ENCODE measurements around the gene CRTC1. TPM values are rescaled to one million over a fixed set of nuclear protein-coding genes. Genes with fewer than 3 reads are reported as not detected.

The CRTC1 gene
- total RNA-seq, 1 donor from 2014 or later, result 7.0 TPM

GRCh38 chr19:18773682-18774081 lies 90.2 kb downstream of the CRTC1 start:
- Mint-ChIP-seq H3K4me1 (ENCODE audit: low read depth) (peaks cover 2% of the 10 kb centered on the region), H3K9me3 (no peaks in the 10 kb centered on the region), H3K4me3 (ENCODE audit: low read depth) (no peak overlapping the region), H3K27me3 (ENCODE audit: low read depth) (peaks cover 2% of the 10 kb centered on the region), H3K27ac (no peak overlapping the region), H3K36me3 (ENCODE audit: low read depth) (no peaks in the 10 kb centered on the region)
- intact Hi-C loops (cut with micrococcal nuclease), result no loop called here
- DNase-seq (ENCODE audit: low spot score), result no peak

- intact Hi-C loops (cut with micrococcal nuclease), result no loop called here
- H3K9me3 Mint-ChIP-seq, result no peaks in the 10 kb centered on the region
- H3K27me3 Mint-ChIP-seq (ENCODE audit: low read depth), result peaks cover 2% of the 10 kb centered on the region
- no peaks in the 10 kb centered on the region for H3K36me3 Mint-ChIP-seq (ENCODE audit: low read depth)
- H3K4me3 Mint-ChIP-seq (ENCODE audit: low read depth), result no peak overlapping the region
- no peak overlapping the region for H3K27ac Mint-ChIP-seq
- H3K4me1 Mint-ChIP-seq (ENCODE audit: low read depth), result peaks cover 2% of the 10 kb centered on the region
- no peak for DNase-seq (ENCODE audit: low spot score)
Observed at GRCh38 chr19:18774107-18774506, 90.6 kb downstream of the CRTC1 start.

- peaks cover 2% of the 10 kb centered on the region for H3K27me3 Mint-ChIP-seq (ENCODE audit: low read depth)
- no peak for DNase-seq (ENCODE audit: low spot score)
- no peak overlapping the region for H3K4me3 Mint-ChIP-seq (ENCODE audit: low read depth)
- H3K27ac Mint-ChIP-seq, result no peak overlapping the region
- intact Hi-C loops (cut with micrococcal nuclease), result no loop called here
- peaks cover 2% of the 10 kb centered on the region for H3K4me1 Mint-ChIP-seq (ENCODE audit: low read depth)
- no peaks in the 10 kb centered on the region for H3K36me3 Mint-ChIP-seq (ENCODE audit: low read depth)
- H3K9me3 Mint-ChIP-seq, result no peaks in the 10 kb centered on the region
Observed at GRCh38 chr19:18774782-18775444, 91.4 kb downstream of the CRTC1 start.

- intact Hi-C loops (cut with micrococcal nuclease), result no loop called here
- Mint-ChIP-seq H3K36me3 (ENCODE audit: low read depth) (no peaks in the 10 kb centered on the region), H3K4me3 (ENCODE audit: low read depth) (no peak overlapping the region), H3K4me1 (ENCODE audit: low read depth) (peaks cover 2% of the 10 kb centered on the region), H3K27ac (no peak overlapping the region), H3K27me3 (ENCODE audit: low read depth) (peaks cover 2% of the 10 kb centered on the region), H3K9me3 (no peaks in the 10 kb centered on the region)
- DNase-seq (ENCODE audit: low spot score), result no peak
Observed at GRCh38 chr19:18775586-18776287, 92.3 kb downstream of the CRTC1 start.

- DNase-seq (ENCODE audit: low spot score), result no peak
- no peak overlapping the region for H3K27ac Mint-ChIP-seq
- no peaks in the 10 kb centered on the region for H3K9me3 Mint-ChIP-seq
- no peak overlapping the region for H3K4me3 Mint-ChIP-seq (ENCODE audit: low read depth)
- intact Hi-C loops (cut with micrococcal nuclease), result no loop called here
- H3K36me3 Mint-ChIP-seq (ENCODE audit: low read depth), result no peaks in the 10 kb centered on the region
- peaks cover 2% of the 10 kb centered on the region for H3K4me1 Mint-ChIP-seq (ENCODE audit: low read depth)
- peaks cover 2% of the 10 kb centered on the region for H3K27me3 Mint-ChIP-seq (ENCODE audit: low read depth)
Observed at GRCh38 chr19:18776288-18776594, 92.8 kb downstream of the CRTC1 start.

GRCh38 chr19:18776736-18777135 lies 93.3 kb downstream of the CRTC1 start:
- Mint-ChIP-seq H3K36me3 (ENCODE audit: low read depth) (no peaks in the 10 kb centered on the region), H3K27me3 (ENCODE audit: low read depth) (peaks cover 2% of the 10 kb centered on the region), H3K4me3 (ENCODE audit: low read depth) (no peak overlapping the region), H3K9me3 (no peaks in the 10 kb centered on the region), H3K4me1 (ENCODE audit: low read depth) (peaks cover 2% of the 10 kb centered on the region), H3K27ac (no peak overlapping the region)
- DNase-seq (ENCODE audit: low spot score), result no peak
- intact Hi-C loops (cut with micrococcal nuclease), result no loop called here

GRCh38 chr19:18777301-18778075 lies 94.0 kb downstream of the CRTC1 start:
- Mint-ChIP-seq H3K36me3 (ENCODE audit: low read depth) (no peaks in the 10 kb centered on the region), H3K4me1 (ENCODE audit: low read depth) (peaks cover 2% of the 10 kb centered on the region), H3K4me3 (ENCODE audit: low read depth) (no peak overlapping the region), H3K27ac (no peak overlapping the region), H3K9me3 (no peaks in the 10 kb centered on the region), H3K27me3 (ENCODE audit: low read depth) (peaks cover 2% of the 10 kb centered on the region)
- no peak for DNase-seq (ENCODE audit: low spot score)
- intact Hi-C loops (cut with micrococcal nuclease), result no loop called here

- no peaks in the 10 kb centered on the region for H3K36me3 Mint-ChIP-seq (ENCODE audit: low read depth)
- intact Hi-C loops (cut with micrococcal nuclease), result no loop called here
- no peak overlapping the region for H3K4me3 Mint-ChIP-seq (ENCODE audit: low read depth)
- H3K4me1 Mint-ChIP-seq (ENCODE audit: low read depth), result peaks cover 2% of the 10 kb centered on the region
- no peaks in the 10 kb centered on the region for H3K9me3 Mint-ChIP-seq
- no peak overlapping the region for H3K27ac Mint-ChIP-seq
- DNase-seq (ENCODE audit: low spot score), result no peak
- H3K27me3 Mint-ChIP-seq (ENCODE audit: low read depth), result peaks cover 2% of the 10 kb centered on the region
Observed at GRCh38 chr19:18778076-18778389, 94.6 kb downstream of the CRTC1 start.

GRCh38 chr19:18778826-18779495 lies 95.5 kb downstream of the CRTC1 start:
- H3K27ac Mint-ChIP-seq, result no peak overlapping the region
- peaks cover 2% of the 10 kb centered on the region for H3K4me1 Mint-ChIP-seq (ENCODE audit: low read depth)
- DNase-seq (ENCODE audit: low spot score), result no peak
- peaks cover 2% of the 10 kb centered on the region for H3K27me3 Mint-ChIP-seq (ENCODE audit: low read depth)
- no peak overlapping the region for H3K4me3 Mint-ChIP-seq (ENCODE audit: low read depth)
- intact Hi-C loops (cut with micrococcal nuclease), result no loop called here
- no peaks in the 10 kb centered on the region for H3K9me3 Mint-ChIP-seq
- no peaks in the 10 kb centered on the region for H3K36me3 Mint-ChIP-seq (ENCODE audit: low read depth)

- H3K4me3 Mint-ChIP-seq (ENCODE audit: low read depth), result no peak overlapping the region
- intact Hi-C loops (cut with micrococcal nuclease), result no loop called here
Observed at GRCh38 chr19:18780081-18780480, 96.6 kb downstream of the CRTC1 start.

GRCh38 chr19:18780631-18781030 lies 97.2 kb downstream of the CRTC1 start:
- intact Hi-C loops (cut with micrococcal nuclease), result no loop called here
- no peak for DNase-seq (ENCODE audit: low spot score)

More at GRCh38 chr19:18780081-18780480, 96.6 kb downstream of the CRTC1 start:
- Mint-ChIP-seq H3K4me1 (ENCODE audit: low read depth) (peaks cover 2% of the 10 kb centered on the region), H3K9me3 (no peaks in the 10 kb centered on the region), H3K27me3 (ENCODE audit: low read depth) (peaks cover 6% of the 10 kb centered on the region), H3K36me3 (ENCODE audit: low read depth) (no peaks in the 10 kb centered on the region), H3K27ac (no peak overlapping the region)
- no peak for DNase-seq (ENCODE audit: low spot score)

GRCh38 chr19:18781047-18781600 lies 97.6 kb downstream of the CRTC1 start:
- Mint-ChIP-seq H3K27me3 (ENCODE audit: low read depth) (peaks cover 12% of the 10 kb centered on the region), H3K27ac (no peak overlapping the region), H3K9me3 (no peaks in the 10 kb centered on the region), H3K4me1 (ENCODE audit: low read depth) (peaks cover 10% of the 10 kb centered on the region), H3K36me3 (ENCODE audit: low read depth) (no peaks in the 10 kb centered on the region), H3K4me3 (ENCODE audit: low read depth) (no peak overlapping the region)
- intact Hi-C loops (cut with micrococcal nuclease), result no loop called here
- DNase-seq (ENCODE audit: low spot score), result no peak

More at GRCh38 chr19:18780631-18781030, 97.2 kb downstream of the CRTC1 start:
- no peaks in the 10 kb centered on the region for H3K36me3 Mint-ChIP-seq (ENCODE audit: low read depth)
- peaks cover 9% of the 10 kb centered on the region for H3K27me3 Mint-ChIP-seq (ENCODE audit: low read depth)
- H3K4me3 Mint-ChIP-seq (ENCODE audit: low read depth), result no peak overlapping the region
- H3K27ac Mint-ChIP-seq, result no peak overlapping the region
- peaks cover 6% of the 10 kb centered on the region for H3K4me1 Mint-ChIP-seq (ENCODE audit: low read depth)
- H3K9me3 Mint-ChIP-seq, result no peaks in the 10 kb centered on the region
